HCT116 (cell line): ENCODE results near the gene HNF4A.

Experiments used
- CTCF ChIP-seq, 3 experiments: fragments of 200-600 bp in 1 of 3; sonication (generic) in 1 of 3; IDR thresholded peaks in 2 of 3; conservative IDR thresholded peaks in 1 of 3; 2 replicates each; pipeline ENCODE4 v1.5.1; 2012 to 2017; ENCODE audit warnings: low read depth in 2 of 3, low read length in 2 of 3, antibody characterized with exemption in 1 of 3, borderline replicate concordance in 1 of 3, control low read depth in 1 of 3, mild to moderate bottlenecking in 1 of 3, mixed read lengths in 1 of 3, mixed run types in 1 of 3, moderate library complexity in 1 of 3; ENCODE audit not compliant: insufficient read depth in 1 of 3
- ELF1 ChIP-seq: IDR thresholded peaks from 2 replicates; pipeline ENCODE4 v1.6.1; 2012; ENCODE audit warnings: low read depth, borderline replicate concordance
- EZH2 ChIP-seq: fragments of 200-600 bp; sonication (generic); IDR thresholded peaks from 2 replicates; pipeline ENCODE4 v1.6.1; 2017; ENCODE audit warnings: antibody characterized with exemption, mixed run types
- EZH2phosphoT487 ChIP-seq: fragments of 200-600 bp; IDR thresholded peaks from 2 replicates; pipeline ENCODE4 v1.6.1; 2018; ENCODE audit warnings: antibody characterized with exemption, borderline replicate concordance
- MAX ChIP-seq: IDR thresholded peaks from 2 replicates; pipeline ENCODE4 v1.6.1; 2012
- POLR2A ChIP-seq: IDR thresholded peaks from 2 replicates; pipeline ENCODE4 v1.7.0; 2011; ENCODE audit warnings: borderline replicate concordance; ENCODE audit not compliant: insufficient read depth, insufficient read length; ENCODE audit errors: extremely low read depth
- POLR2AphosphoS5 ChIP-seq: IDR thresholded peaks from 2 replicates; pipeline ENCODE4 v1.6.1; 2011; ENCODE audit warnings: mild to moderate bottlenecking, low read depth, low read length, moderate library complexity
- YY1 ChIP-seq: IDR thresholded peaks from 2 replicates; pipeline ENCODE4 v1.6.1; 2011; ENCODE audit warnings: low read length, low read depth, moderate library complexity, mild to moderate bottlenecking; ENCODE audit not compliant: insufficient replicate concordance; ENCODE audit errors: extremely low read depth
- ZFX ChIP-seq: fragments of 450-650 bp; IDR thresholded peaks from 2 replicates; pipeline ENCODE4 v1.6.1; 2017

- TF ChIP-seq CTCF (IDR thresholded peaks at IDR 0.05 in 2 of 3, conservative IDR thresholded peaks at IDR 0.05 in 1 of 3; ENCODE audit: borderline replicate concordance in 1 of 3, insufficient read depth in 1 of 3, low read depth in 2 of 3, low read length in 2 of 3), result no peak
- no peak for TF ChIP-seq EZH2phosphoT487
- TF ChIP-seq YY1, result no peak
- TF ChIP-seq ELF1, result no peak
- TF ChIP-seq MAX, result no peak
- TF ChIP-seq ZFX, result no peak
- no peak for TF ChIP-seq POLR2A
- TF ChIP-seq POLR2AphosphoS5, result no peak
- TF ChIP-seq EZH2, result no peak
Observed at GRCh38 chr20:44404204-44405181, 49.0 kb downstream of the HNF4A start.
